Measurements from ENCODE around the gene TSGA10IP. TPM values are rescaled to one million over a fixed set of nuclear protein-coding genes. Genes with fewer than 3 reads are reported as not detected.

Gene TSGA10IP
- total and polyA plus RNA-seq, 10 of the 15 experiments (the other 5 are each of a cell fraction or from before 2014, with no cell fraction given) = not detected

GRCh38 chr11:65919141-65919572, 26.1 kb upstream of the TSGA10IP start, which contains the start of gene DRAP1 (continued):
- TF ChIP-seq CEBPZ (IDR thresholded peaks at IDR 0.05; ENCODE audit: low read depth, low read length) (peak; percentile 64; the same call in 1 of the 2 replicates), ATF2 (IDR thresholded peaks at IDR 0.05; ENCODE audit: low read length) (no peak), BRCA1 (IDR thresholded peaks at IDR 0.05; ENCODE audit: low read depth, low read length) (no peak), KAT2A (conservative IDR thresholded peaks at IDR 0.05; ENCODE audit: control insufficient read depth, low read depth, low read length) (no peak), SMARCA5 (IDR thresholded peaks at IDR 0.05) (peak; percentile 81), RB1 (IDR thresholded peaks at IDR 0.05; ENCODE audit: borderline replicate concordance) (peak; percentile 96), YBX1 (IDR thresholded peaks at IDR 0.05) (no peak), TBL1XR1 (IDR thresholded peaks at IDR 0.05; ENCODE audit: low read depth, low read length) (peak; percentile 95), TCF3 (IDR thresholded peaks at IDR 0.05; ENCODE audit: borderline replicate concordance, insufficient read depth, low read depth, low read length) (peak; percentile 74; the same call in 1 of the 2 replicates), SP1 (IDR thresholded peaks at IDR 0.05; ENCODE audit: low read depth, low read length) (peak; percentile 99), HDGF (IDR thresholded peaks at IDR 0.05) (no peak), TCF7 (IDR thresholded peaks at IDR 0.05; ENCODE audit: borderline replicate concordance) (no peak), ZNF207 (IDR thresholded peaks at IDR 0.05; ENCODE audit: borderline replicate concordance) (peak; percentile 97), GABPA (IDR thresholded peaks at IDR 0.05; ENCODE audit: low read depth) (no peak), EZH2 (IDR thresholded peaks at IDR 0.05; ENCODE audit: borderline replicate concordance, control insufficient read depth, low read depth, low read length) (no peak), SUZ12 (IDR thresholded peaks at IDR 0.05; ENCODE audit: unreplicated experiment) (no peak), ZSCAN29 (IDR thresholded peaks at IDR 0.05) (peak; percentile 70; the same call in 1 of the 2 replicates), JUND (IDR thresholded peaks at IDR 0.05; ENCODE audit: low read depth, low read length) (0 out of 2 replicates have a peak, but pooled peaks have one; percentile 38), STAT3 (IDR thresholded peaks at IDR 0.05; ENCODE audit: low read depth, low read length) (no peak)
- TF ChIP-seq, protein P1, sequence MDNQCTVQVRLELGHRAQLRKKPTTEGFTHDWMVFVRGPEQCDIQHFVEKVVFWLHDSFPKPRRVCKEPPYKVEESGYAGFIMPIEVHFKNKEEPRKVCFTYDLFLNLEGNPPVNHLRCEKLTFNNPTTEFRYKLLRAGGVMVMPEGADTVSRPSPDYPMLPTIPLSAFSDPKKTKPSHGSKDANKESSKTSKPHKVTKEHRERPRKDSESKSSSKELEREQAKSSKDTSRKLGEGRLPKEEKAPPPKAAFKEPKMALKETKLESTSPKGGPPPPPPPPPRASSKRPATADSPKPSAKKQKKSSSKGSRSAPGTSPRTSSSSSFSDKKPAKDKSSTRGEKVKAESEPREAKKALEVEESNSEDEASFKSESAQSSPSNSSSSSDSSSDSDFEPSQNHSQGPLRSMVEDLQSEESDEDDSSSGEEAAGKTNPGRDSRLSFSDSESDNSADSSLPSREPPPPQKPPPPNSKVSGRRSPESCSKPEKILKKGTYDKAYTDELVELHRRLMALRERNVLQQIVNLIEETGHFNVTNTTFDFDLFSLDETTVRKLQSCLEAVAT (IDR thresholded peaks at IDR 0.05) = peak; percentile 75
- TF ChIP-seq, protein P2, sequence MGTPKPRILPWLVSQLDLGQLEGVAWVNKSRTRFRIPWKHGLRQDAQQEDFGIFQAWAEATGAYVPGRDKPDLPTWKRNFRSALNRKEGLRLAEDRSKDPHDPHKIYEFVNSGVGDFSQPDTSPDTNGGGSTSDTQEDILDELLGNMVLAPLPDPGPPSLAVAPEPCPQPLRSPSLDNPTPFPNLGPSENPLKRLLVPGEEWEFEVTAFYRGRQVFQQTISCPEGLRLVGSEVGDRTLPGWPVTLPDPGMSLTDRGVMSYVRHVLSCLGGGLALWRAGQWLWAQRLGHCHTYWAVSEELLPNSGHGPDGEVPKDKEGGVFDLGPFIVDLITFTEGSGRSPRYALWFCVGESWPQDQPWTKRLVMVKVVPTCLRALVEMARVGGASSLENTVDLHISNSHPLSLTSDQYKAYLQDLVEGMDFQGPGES (IDR thresholded peaks at IDR 0.05) = no peak
- TF ChIP-seq, protein P3, sequence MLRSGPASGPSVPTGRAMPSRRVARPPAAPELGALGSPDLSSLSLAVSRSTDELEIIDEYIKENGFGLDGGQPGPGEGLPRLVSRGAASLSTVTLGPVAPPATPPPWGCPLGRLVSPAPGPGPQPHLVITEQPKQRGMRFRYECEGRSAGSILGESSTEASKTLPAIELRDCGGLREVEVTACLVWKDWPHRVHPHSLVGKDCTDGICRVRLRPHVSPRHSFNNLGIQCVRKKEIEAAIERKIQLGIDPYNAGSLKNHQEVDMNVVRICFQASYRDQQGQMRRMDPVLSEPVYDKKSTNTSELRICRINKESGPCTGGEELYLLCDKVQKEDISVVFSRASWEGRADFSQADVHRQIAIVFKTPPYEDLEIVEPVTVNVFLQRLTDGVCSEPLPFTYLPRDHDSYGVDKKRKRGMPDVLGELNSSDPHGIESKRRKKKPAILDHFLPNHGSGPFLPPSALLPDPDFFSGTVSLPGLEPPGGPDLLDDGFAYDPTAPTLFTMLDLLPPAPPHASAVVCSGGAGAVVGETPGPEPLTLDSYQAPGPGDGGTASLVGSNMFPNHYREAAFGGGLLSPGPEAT (IDR thresholded peaks at IDR 0.05; ENCODE audit: low read depth) = peak; percentile 100
